ENCODE results near the gene PRSS36.

DNA sequence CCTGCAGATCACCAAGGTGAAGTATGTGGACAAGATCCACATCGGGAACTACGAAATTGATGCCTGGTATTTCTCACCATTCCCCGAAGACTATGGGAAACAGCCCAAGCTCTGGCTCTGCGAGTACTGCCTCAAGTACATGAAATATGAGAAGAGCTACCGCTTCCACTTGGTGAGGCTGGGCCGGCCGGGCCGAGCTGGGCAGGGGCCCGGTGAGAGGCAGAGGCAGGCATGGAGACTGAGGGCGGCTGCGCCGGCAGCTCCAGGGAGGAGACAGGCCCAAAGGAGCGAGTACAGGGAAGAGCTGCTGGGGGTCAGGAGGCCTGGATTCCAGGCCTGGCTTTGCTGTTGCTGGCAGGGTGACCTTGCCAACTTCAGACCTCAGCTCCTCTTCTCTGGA lies 22.7 kb downstream of the PRSS36 start:
- TF ChIP-seq POLR2AphosphoS5 (IDR thresholded peaks at IDR 0.05; ENCODE audit: borderline replicate concordance, low read depth, low read length) (no peak), EZH2 (IDR thresholded peaks at IDR 0.05) (no peak)
